IPS-18c (cell line): ENCODE data around the gene C14orf132.

ENCODE experiments used
- H3K4me3 ChIP-seq: 2 replicates; pipeline ENCODE4 v1.7.0; 2013; ENCODE audit warnings: low read depth, mild to moderate bottlenecking, low read length, moderate library complexity; ENCODE audit not compliant: insufficient read depth
- H3K9me3 ChIP-seq: one replicate; pipeline ENCODE4 v1.6.1; 2013; ENCODE audit warnings: mild to moderate bottlenecking, low read length, moderate library complexity; ENCODE audit not compliant: control insufficient read depth, insufficient read depth

The C14orf132 gene

DNA sequence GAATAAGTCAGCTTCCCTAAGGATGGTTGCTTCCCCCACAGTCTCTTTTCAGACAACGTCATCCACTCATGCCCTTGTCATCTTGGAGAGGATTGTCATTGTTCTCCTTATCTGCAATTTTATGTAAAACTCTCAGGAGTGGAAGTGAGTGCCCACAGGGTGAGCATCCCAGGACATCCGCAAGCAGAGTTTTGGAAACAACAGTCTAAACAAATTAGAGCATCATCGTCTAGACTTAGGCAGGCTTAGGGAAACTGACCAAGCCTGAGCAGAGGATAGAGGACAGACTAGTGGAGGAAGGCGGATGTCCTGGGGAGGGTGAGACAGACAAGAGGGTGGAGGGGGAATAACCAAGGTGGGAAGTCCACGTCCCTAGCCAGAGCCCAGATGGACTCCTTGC, 101.8 kb downstream of the C14orf132 start:
- no peak overlapping the region for H3K4me3 ChIP-seq
- no peaks in the 10 kb centered on the region for H3K9me3 ChIP-seq
